Measurements from ENCODE around the gene TPM4.
"Not testable (repeated sequence)": the region's sequence is repeated elsewhere in the genome, so short reads cannot be mapped to it uniquely, and the experiment has no call there.

TPM4 gene

GRCh38 chr19:16118489-16119033, 42.3 kb downstream of the TPM4 start:
- DNase-seq (ENCODE audit: insufficient read length, low spot score) (peak; percentile 77), FAIRE-seq (peak; percentile 91)
- TF ChIP-seq PAX5 (IDR thresholded peaks at IDR 0.05; ENCODE audit: insufficient read depth, low read length, severe bottlenecking) (peak; percentile 46), SPI1 (IDR thresholded peaks at IDR 0.05; ENCODE audit: low read depth, low read length) (peak; percentile 99), POLR2A (IDR thresholded peaks at IDR 0.05; ENCODE audit: low read depth, low read length) (peak; percentile 44; the same call in 1 of the 2 replicates), TAF1 (IDR thresholded peaks at IDR 0.05; ENCODE audit: low read depth, low read length) (no peak), POU2F2 (IDR thresholded peaks at IDR 0.05; ENCODE audit: low read depth, low read length) (peak; percentile 69), POLR2AphosphoS5 (IDR thresholded peaks at IDR 0.05; ENCODE audit: low read depth, low read length) (0 out of 2 replicates have a peak, but pooled peaks have one; percentile 43)

- FAIRE-seq = peak; percentile 87
- peak; percentile 71 for TF ChIP-seq SPI1 (IDR thresholded peaks at IDR 0.05; ENCODE audit: low read depth, low read length)
- DNase-seq (ENCODE audit: insufficient read length, low spot score) = not testable (repeated sequence)
These were observed 43.0 kb downstream of the TPM4 start for GRCh38 chr19:16119075-16119857.

- DNase-seq (ENCODE audit: insufficient read length, low spot score) (no peak), FAIRE-seq (no peak)
- TF ChIP-seq PAX5 (IDR thresholded peaks at IDR 0.05; ENCODE audit: insufficient read depth, low read length, severe bottlenecking) = no peak
These were observed 44.8 kb downstream of the TPM4 start for GRCh38 chr19:16121141-16121540.

- FAIRE-seq (no peak), DNase-seq (ENCODE audit: insufficient read length, low spot score) (no peak)
- TF ChIP-seq POU2F2 (IDR thresholded peaks at IDR 0.05; ENCODE audit: low read depth, low read length) (no peak), TAF1 (IDR thresholded peaks at IDR 0.05; ENCODE audit: low read depth, low read length) (no peak), PAX5 (IDR thresholded peaks at IDR 0.05; ENCODE audit: insufficient read depth, low read length, severe bottlenecking) (no peak), POLR2AphosphoS5 (IDR thresholded peaks at IDR 0.05; ENCODE audit: low read depth, low read length) (no peak), POLR2A (IDR thresholded peaks at IDR 0.05; ENCODE audit: low read depth, low read length) (no peak), SPI1 (IDR thresholded peaks at IDR 0.05; ENCODE audit: low read depth, low read length) (no peak)
These were observed 45.7 kb downstream of the TPM4 start for GRCh38 chr19:16121967-16122366.

GRCh38 chr19:16124953-16125352, 48.7 kb downstream of the TPM4 start:
- TF ChIP-seq POU2F2 (IDR thresholded peaks at IDR 0.05; ENCODE audit: low read depth, low read length) = no peak
- TF ChIP-seq TAF1 (IDR thresholded peaks at IDR 0.05; ENCODE audit: low read depth, low read length) = no peak
- TF ChIP-seq POLR2A (IDR thresholded peaks at IDR 0.05; ENCODE audit: low read depth, low read length) = no peak
- TF ChIP-seq SPI1 (IDR thresholded peaks at IDR 0.05; ENCODE audit: low read depth, low read length) = no peak
- TF ChIP-seq PAX5 (IDR thresholded peaks at IDR 0.05; ENCODE audit: insufficient read depth, low read length, severe bottlenecking) = no peak
- TF ChIP-seq POLR2AphosphoS5 (IDR thresholded peaks at IDR 0.05; ENCODE audit: low read depth, low read length) = no peak
- DNase-seq (ENCODE audit: insufficient read length, low spot score) (no peak), FAIRE-seq (no peak)

- DNase-seq (ENCODE audit: insufficient read length, low spot score) (no peak), FAIRE-seq (peak; percentile 35)
- no peak for TF ChIP-seq POLR2AphosphoS5 (IDR thresholded peaks at IDR 0.05; ENCODE audit: low read depth, low read length)
- no peak for TF ChIP-seq TAF1 (IDR thresholded peaks at IDR 0.05; ENCODE audit: low read depth, low read length)
- no peak for TF ChIP-seq PAX5 (IDR thresholded peaks at IDR 0.05; ENCODE audit: insufficient read depth, low read length, severe bottlenecking)
These were observed 49.6 kb downstream of the TPM4 start for GRCh38 chr19:16125737-16126495.

GRCh38 chr19:16127080-16127479, 50.8 kb downstream of the TPM4 start:
- FAIRE-seq (no peak), DNase-seq (ENCODE audit: insufficient read length, low spot score) (no peak)
- no peak for TF ChIP-seq POLR2A (IDR thresholded peaks at IDR 0.05; ENCODE audit: low read depth, low read length)
- TF ChIP-seq POLR2AphosphoS5 (IDR thresholded peaks at IDR 0.05; ENCODE audit: low read depth, low read length) = no peak

- TF ChIP-seq TAF1 (IDR thresholded peaks at IDR 0.05; ENCODE audit: low read depth, low read length) (no peak), PAX5 (IDR thresholded peaks at IDR 0.05; ENCODE audit: insufficient read depth, low read length, severe bottlenecking) (no peak), POU2F2 (IDR thresholded peaks at IDR 0.05; ENCODE audit: low read depth, low read length) (no peak), POLR2A (IDR thresholded peaks at IDR 0.05; ENCODE audit: low read depth, low read length) (no peak)
- DNase-seq (ENCODE audit: insufficient read length, low spot score) (no peak), FAIRE-seq (no peak)
These were observed 51.6 kb downstream of the TPM4 start for GRCh38 chr19:16127776-16128371.

GRCh38 chr19:16131648-16132047, 55.4 kb downstream of the TPM4 start:
- TF ChIP-seq TAF1 (IDR thresholded peaks at IDR 0.05; ENCODE audit: low read depth, low read length) = no peak
- TF ChIP-seq POLR2A (IDR thresholded peaks at IDR 0.05; ENCODE audit: low read depth, low read length) = peak; percentile 58
- TF ChIP-seq POU2F2 (IDR thresholded peaks at IDR 0.05; ENCODE audit: low read depth, low read length) = no peak
- TF ChIP-seq POLR2AphosphoS5 (IDR thresholded peaks at IDR 0.05; ENCODE audit: low read depth, low read length) = peak; percentile 73
- TF ChIP-seq SPI1 (IDR thresholded peaks at IDR 0.05; ENCODE audit: low read depth, low read length) = no peak
- no peak for TF ChIP-seq PAX5 (IDR thresholded peaks at IDR 0.05; ENCODE audit: insufficient read depth, low read length, severe bottlenecking)
- FAIRE-seq (peak; percentile 47), DNase-seq (ENCODE audit: insufficient read length, low spot score) (no peak)

- TF ChIP-seq TAF1 (IDR thresholded peaks at IDR 0.05; ENCODE audit: low read depth, low read length) (no peak), POLR2AphosphoS5 (IDR thresholded peaks at IDR 0.05; ENCODE audit: low read depth, low read length) (no peak), SPI1 (IDR thresholded peaks at IDR 0.05; ENCODE audit: low read depth, low read length) (no peak)
- FAIRE-seq (no peak), DNase-seq (ENCODE audit: insufficient read length, low spot score) (no peak)
These were observed 57.5 kb downstream of the TPM4 start for GRCh38 chr19:16133818-16134217.

All from GM12891 (cell line).